ENCODE results near the gene AP2B1. TPM values are rescaled to one million over a fixed set of nuclear protein-coding genes. Genes with fewer than 3 reads are reported as not detected.

The AP2B1 gene
- total and polyA plus RNA-seq, 9 of the 15 experiments (the other 6 are each of a cell fraction or from before 2014, with no cell fraction given) = 60.1 to 287 (median 105) TPM

DNA sequence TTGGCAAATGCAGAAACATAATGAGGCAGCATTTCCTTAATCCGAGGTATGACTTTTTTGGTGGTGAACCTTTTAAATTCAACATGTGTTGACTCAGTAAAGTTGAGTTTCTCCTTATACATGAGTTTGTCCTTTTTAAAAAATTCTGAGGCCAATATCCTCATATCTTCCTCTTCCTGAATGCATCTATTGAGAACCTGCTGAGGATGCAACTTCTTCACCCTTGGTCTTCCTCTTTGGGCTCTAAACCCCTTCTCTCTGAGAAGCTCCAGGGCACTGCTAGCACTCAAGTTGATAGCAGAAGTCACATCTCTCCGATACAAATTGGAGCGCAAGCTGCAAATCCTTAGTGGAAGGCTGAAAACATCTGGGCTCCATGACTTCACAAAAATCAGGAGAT is 29.8 kb upstream of the AP2B1 start:
- Histone ChIP-seq H3K9me3 (replicated peaks; ENCODE audit: control insufficient read depth, insufficient read depth, low read depth, low read length) (no peaks in the 10 kb centered on the region), H3K36me3 (ENCODE audit: control insufficient read depth, insufficient read depth, low read length) (no peaks in the 10 kb centered on the region; the same call in 1 of the 3 replicates), H2AFZ (ENCODE audit: low read depth, low read length) (no peak overlapping the region), H3K4me2 (ENCODE audit: insufficient read depth, low read length) (peak overlapping the region; percentile 62), H3K27ac (ENCODE audit: extremely low read depth, low read depth, low read length) (no peak overlapping the region), H4K20me1 (replicated peaks; ENCODE audit: control insufficient read depth, insufficient read depth, low read length) (no peaks in the 10 kb centered on the region), H3K27me3 (ENCODE audit: control insufficient read depth in 2 of 2, insufficient read depth in 2 of 2, low read length in 2 of 2) (no peaks in the 10 kb centered on the region), H3K79me2 (ENCODE audit: control insufficient read depth, insufficient read depth, low read length) (peaks cover 4% of the 10 kb centered on the region; the same call in 1 of the 3 replicates), H3K9ac (ENCODE audit: insufficient read depth in 1 of 2, low read depth in 2 of 2, low read length in 2 of 2) (peak overlapping the region; percentile 4 to 30; a peak in 1 of 4 replicates), H3K4me3 (no peak overlapping the region), H3K9me1 (ENCODE audit: control insufficient read depth, insufficient read depth, low read length) (no peaks in the 10 kb centered on the region), H3K4me1 (replicated peaks in 1 of 2; ENCODE audit: control insufficient read depth in 2 of 2, insufficient read depth in 2 of 2, low read length in 2 of 2) (peaks cover 5 to 27% of the 10 kb centered on the region in 2 experiments)
- no TSS peak for BruUV-seq (replicated peaks)
- ChIA-PET CTCF (ENCODE audit: low intra/inter-chr PET ratio) (interaction anchor here (1.2 kb wide), 1 partner anchor 190 kb away, joined by 4 read pairs; no protein-coding TSS in a partner anchor), POLR2A (interaction anchor here (0.8 to 1.1 kb wide), 2 partner anchors 34 to 46 kb away, joined by 3 to 5 read pairs; no protein-coding TSS in a partner anchor)
- 51% methylated on average over 3 of the region's 3 CpGs for WGBS (ENCODE audit: insufficient coverage, low coverage, missing lambda C conversion rate)
- in situ Hi-C loops (cut with MboI) (loop anchor here (5.0 kb wide), 1 partner anchor 190 kb away; no protein-coding TSS in a partner anchor), intact Hi-C loops (cut with micrococcal nuclease) (loop anchor here (2.0 to 5.0 kb wide), 2 partner anchors 175 to 189 kb away; partner anchors contain the start of gene RASL10B)
- DNase-seq (ENCODE audit: extremely low read depth in 1 of 4, low spot score in 3 of 4) = no peak
- peak; percentile 70 for FAIRE-seq
- no peak for ATAC-seq
- TF ChIP-seq MAFG (tag; conservative IDR thresholded peaks at IDR 0.05) (peak; percentile 51), ZNF316 (IDR thresholded peaks at IDR 0.05) (peak; percentile 69), BCL6 (CRISPR knock-in tag; IDR thresholded peaks at IDR 0.05) (no peak), LEF1 (IDR thresholded peaks at IDR 0.05) (no peak), POLR3G (IDR thresholded peaks at IDR 0.05; ENCODE audit: extremely low read depth, insufficient read length, insufficient replicate concordance) (no peak), C11orf30 (IDR thresholded peaks at IDR 0.05; ENCODE audit: low read depth) (peak; percentile 65), NFE2 (IDR thresholded peaks at IDR 0.05; ENCODE audit: low read depth) (peak; percentile 17; the same call in 1 of the 2 replicates), MAFK (IDR thresholded peaks at IDR 0.05; ENCODE audit: low read length) (peak; percentile 21; the same call in 1 of the 2 replicates)
- TF ChIP-seq, protein P1, sequence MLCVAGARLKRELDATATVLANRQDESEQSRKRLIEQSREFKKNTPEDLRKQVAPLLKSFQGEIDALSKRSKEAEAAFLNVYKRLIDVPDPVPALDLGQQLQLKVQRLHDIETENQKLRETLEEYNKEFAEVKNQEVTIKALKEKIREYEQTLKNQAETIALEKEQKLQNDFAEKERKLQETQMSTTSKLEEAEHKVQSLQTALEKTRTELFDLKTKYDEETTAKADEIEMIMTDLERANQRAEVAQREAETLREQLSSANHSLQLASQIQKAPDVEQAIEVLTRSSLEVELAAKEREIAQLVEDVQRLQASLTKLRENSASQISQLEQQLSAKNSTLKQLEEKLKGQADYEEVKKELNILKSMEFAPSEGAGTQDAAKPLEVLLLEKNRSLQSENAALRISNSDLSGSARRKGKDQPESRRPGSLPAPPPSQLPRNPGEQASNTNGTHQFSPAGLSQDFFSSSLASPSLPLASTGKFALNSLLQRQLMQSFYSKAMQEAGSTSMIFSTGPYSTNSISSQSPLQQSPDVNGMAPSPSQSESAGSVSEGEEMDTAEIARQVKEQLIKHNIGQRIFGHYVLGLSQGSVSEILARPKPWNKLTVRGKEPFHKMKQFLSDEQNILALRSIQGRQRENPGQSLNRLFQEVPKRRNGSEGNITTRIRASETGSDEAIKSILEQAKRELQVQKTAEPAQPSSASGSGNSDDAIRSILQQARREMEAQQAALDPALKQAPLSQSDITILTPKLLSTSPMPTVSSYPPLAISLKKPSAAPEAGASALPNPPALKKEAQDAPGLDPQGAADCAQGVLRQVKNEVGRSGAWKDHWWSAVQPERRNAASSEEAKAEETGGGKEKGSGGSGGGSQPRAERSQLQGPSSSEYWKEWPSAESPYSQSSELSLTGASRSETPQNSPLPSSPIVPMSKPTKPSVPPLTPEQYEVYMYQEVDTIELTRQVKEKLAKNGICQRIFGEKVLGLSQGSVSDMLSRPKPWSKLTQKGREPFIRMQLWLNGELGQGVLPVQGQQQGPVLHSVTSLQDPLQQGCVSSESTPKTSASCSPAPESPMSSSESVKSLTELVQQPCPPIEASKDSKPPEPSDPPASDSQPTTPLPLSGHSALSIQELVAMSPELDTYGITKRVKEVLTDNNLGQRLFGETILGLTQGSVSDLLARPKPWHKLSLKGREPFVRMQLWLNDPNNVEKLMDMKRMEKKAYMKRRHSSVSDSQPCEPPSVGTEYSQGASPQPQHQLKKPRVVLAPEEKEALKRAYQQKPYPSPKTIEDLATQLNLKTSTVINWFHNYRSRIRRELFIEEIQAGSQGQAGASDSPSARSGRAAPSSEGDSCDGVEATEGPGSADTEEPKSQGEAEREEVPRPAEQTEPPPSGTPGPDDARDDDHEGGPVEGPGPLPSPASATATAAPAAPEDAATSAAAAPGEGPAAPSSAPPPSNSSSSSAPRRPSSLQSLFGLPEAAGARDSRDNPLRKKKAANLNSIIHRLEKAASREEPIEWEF (CRISPR knock-in tag; IDR thresholded peaks at IDR 0.05) = no peak

Measured in K562 (cell line).